Endometrial microvascular endothelial cells (primary cell): ENCODE measurements around the gene MYO15B. TPM values are rescaled to one million over a fixed set of nuclear protein-coding genes. Genes with fewer than 3 reads are reported as not detected.

Experiments
- in situ Hi-C: cut with HindIII; loops from 2 replicates; pipeline ENCODE4 v1.10.0; 2017; ENCODE audit warnings: low sequenced_read_pairs, low pct_unique_long_range_greater_than_20kb; ENCODE audit errors: inconsistent ontology term
- total RNA-seq: library from RNA; depleted of rRNA; stranded (reverse); fragments of >200 nt; gene quantifications from one replicate; pipeline ENCODE4 v1.2.3, GENCODE V29; 2015; ENCODE audit errors: inconsistent ontology term

Gene MYO15B
- total RNA-seq: under 0.01 TPM

GRCh38 chr17:75587675-75588595, at the start of gene MYO15B:
MYO15B (plus strand) TSS chr17:75587800; CDS start chr17:75588058, 258 bp downstream.
- in situ Hi-C loops: no loop called here

DNA sequence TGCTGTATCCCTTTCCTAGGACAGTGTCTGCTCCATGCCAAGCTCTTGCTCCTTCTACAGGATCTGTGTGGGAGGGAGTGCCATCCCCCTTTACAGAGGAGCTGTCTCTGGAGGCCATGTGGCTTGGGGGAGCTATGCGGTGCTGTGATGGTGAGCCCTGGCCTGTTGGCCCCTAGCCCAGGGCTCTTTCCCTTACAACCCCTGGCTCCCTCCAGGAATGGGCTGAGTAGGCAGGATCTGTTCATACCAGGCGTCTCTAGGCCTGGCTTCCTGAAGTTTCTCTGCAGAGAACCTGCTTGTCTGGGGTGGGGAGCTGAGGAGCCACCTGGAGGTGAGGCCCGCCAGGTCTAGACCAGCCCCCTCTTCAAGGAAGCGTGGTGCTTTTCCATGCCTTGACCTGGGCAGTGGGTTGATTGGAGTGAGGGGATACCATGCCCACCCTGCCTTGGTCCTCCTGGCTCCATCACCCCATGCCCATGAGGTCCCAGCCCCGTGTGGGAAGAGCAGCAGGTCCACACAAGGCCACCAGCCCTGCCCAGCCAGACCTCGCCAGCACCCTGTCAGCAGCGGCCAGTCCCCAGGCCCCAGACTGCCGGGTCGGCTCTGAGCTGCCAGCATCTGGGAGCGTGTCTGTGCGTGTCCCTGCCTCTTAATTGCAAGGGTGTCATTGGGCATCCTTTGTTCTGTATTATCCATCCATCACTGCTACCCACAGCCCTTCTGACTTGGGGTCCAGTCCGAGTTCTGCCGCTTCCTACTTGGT, 47.5 kb upstream of the MYO15B start:
- in situ Hi-C loops: no loop called here

DNA sequence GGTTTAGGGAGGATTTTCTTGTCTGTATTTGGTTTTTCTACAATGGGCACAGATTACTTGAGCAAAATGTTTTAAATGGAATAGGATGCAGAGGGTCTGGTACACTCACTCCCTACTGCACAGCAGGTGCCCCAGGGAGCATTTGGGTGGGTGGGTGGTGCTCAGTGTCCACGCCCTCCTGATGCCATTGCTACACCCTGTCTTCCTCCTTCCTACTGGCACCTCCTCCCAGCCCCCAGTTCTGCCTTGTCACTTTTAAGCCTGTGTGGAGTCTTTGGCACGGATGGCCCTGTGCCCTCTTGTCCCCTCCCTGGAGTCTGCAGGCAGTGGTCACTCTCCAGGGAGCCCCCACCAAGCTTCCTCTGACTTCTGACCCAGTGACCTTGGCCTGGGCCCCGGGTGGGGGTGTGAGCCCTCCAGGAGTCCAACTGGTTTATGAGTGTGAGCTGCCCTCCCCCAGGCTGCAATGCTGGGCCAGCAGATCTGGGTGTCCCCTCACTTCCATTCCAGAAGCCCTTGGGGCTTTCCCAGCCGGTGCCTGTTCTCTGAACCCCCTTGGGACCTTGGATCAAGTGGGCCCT, 46.6 kb upstream of the MYO15B start:
- in situ Hi-C loops: no loop called here

GRCh38 chr17:75542229-75542628, 45.4 kb upstream of the MYO15B start:
- in situ Hi-C loops: no loop called here

DNA sequence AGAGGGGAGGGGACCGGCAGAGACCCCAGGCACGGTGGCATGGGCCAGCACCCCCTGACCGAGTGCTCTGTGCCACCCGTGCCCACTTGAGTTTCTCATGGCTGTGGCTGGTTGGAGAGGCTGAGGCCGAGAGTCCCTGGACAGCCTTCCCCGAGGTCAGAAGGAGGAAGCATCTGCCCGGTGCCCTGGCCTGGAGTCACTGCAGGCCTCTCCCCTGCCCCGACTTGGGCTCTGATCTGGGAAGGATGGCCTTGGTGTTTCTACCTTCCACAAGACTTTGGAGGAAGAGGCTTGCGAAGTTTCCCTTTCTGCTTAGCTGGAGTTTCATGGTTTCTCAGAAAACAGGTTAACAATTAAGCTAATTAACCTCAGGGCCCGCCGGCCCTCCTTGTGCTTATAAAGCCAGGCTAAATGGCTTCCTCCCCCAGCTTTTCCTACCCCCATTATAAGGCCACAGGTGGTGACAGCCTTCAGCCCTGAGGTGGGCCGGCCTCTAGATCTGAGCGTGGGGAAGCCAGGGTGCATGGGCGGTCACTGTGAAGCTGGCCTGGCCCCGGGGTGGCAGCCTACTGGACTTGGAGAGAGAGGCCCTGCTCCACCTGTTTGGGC, 44.8 kb upstream of the MYO15B start:
- in situ Hi-C loops: no loop called here

DNA sequence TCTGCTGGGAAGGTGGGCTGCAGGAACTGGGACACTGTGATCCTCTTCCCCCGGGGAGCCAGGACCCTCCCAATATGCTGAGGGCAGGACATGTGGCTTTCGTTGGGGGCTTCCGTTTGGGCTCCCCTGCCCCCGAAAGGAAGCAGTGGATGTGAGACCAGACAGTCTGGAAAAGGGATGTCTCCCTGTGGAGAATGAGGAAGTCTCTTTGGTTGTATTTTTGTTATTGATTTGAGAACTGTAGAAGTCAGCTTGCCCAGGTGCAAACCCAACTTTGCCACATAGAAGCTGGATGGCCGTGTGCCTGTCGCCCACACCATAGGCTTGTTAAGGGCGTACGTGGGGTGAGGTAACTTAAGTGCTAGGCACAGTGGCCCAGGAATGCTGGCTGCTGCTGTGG, 43.4 kb upstream of the MYO15B start:
- in situ Hi-C loops: no loop called here

GRCh38 chr17:75546181-75546580, 41.4 kb upstream of the MYO15B start:
- in situ Hi-C loops: no loop called here

DNA sequence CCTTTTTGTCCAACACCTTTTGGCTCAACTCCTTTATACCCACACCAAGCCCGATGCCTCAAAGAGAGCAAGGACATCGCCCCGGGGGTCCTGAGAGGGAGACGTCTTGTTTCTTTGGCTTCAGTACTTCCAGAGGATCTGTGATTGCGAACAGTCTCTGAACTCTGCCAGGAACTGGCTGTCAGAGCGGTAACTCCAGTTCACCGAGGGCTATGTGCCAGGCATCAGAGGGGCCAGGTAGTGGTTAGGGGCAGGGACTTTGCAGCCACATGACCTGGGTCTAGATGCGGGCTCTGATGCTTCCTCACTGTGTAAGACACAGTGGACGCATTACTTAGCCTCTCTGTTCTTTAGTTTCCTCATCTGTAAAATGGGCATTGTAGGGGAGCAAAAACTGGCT, 40.5 kb upstream of the MYO15B start:
- in situ Hi-C loops: no loop called here

DNA sequence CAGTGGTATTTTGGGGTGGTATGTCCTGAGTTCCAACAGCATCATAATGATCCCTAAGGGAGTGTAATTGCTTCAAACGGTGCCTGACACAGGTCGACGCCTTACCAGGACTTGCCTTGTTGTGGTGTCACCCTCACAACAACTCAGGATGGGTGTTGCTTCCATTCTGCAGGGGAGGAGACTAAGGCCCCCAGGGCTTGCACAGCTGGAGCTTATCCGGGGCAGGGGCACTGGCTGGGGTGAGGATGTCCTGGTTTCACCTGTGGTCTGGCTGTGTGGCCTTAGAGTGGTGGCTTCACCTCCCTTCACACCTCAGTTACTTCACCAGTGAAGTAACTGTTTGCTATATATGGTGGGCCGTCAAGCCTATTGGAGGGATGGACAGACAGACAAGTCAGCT, 38.8 kb upstream of the MYO15B start:
- in situ Hi-C loops: no loop called here

GRCh38 chr17:75549246-75550138, 38.1 kb upstream of the MYO15B start:
- in situ Hi-C loops: no loop called here

GRCh38 chr17:75550139-75550465, 37.5 kb upstream of the MYO15B start:
- in situ Hi-C loops: no loop called here

- in situ Hi-C loops: no loop called here
Measured at GRCh38 chr17:75551266-75551665, 36.3 kb upstream of the MYO15B start.

DNA sequence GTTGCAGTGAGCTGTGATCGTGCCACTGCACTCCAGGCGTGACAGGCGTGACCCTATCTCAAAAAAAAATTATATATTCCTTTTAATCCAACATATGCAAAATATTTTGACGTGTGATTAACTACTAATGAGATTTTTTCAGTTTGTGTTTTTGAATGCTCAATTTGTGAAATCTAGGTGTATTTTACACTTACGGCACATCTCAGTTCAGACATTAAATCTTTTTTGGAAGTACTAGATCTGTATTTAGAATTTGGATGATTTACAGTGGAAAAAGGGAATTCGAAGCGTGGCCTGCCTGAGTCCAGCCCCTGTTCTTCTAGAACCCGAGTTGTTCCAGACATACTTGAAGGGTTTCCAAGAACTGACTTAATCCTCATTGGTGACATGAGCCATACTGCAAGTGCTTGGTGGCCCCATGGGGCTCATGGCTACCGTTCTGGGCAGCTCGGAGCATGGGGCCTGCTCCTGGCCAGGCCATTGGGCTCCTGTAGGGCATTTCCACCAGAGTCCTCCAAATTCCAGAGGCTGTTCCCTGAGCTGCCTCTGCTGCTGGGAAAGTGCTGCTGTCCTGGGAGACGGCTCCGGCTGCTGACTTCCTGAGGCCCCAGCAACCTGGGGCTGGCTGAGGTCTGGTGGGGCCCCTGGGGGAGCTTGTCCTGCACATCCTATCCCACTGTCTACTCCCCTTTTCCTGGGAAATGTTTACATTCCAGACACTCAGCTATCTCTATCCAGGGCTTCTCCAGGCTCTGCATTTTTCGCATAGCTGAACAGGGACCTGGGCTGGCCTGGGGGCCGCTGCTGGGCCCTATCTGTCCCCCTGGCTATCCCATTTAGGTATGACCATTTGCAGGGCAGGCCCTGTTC, 34.9 kb upstream of the MYO15B start:
- in situ Hi-C loops: no loop called here

- in situ Hi-C loops: no loop called here
Measured at GRCh38 chr17:75553295-75554110, 34.1 kb upstream of the MYO15B start.

DNA sequence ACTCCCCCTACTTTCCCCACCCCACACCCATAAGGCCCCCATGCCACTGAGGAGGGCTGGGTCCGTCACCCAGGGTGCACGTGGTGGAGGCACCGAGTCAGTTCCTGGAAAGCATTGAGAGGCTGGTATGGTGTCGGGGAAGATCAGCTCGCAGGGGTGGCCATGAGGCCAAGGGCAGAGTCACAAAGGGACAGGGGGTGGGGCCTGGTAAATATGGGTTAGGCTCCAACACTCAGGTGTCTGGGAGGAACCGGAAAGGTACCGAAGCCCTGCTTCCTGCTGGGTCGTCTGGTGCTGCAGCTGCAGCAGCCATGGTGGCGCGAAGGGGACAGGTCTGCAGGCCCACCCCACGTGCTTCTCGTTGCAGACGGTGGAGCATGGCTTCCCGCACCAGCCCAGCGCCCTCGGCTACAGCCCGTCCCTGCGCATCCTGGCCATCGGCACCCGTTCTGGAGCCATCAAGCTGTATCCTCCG, 31.9 kb upstream of the MYO15B start:
- in situ Hi-C loops: no loop called here

DNA sequence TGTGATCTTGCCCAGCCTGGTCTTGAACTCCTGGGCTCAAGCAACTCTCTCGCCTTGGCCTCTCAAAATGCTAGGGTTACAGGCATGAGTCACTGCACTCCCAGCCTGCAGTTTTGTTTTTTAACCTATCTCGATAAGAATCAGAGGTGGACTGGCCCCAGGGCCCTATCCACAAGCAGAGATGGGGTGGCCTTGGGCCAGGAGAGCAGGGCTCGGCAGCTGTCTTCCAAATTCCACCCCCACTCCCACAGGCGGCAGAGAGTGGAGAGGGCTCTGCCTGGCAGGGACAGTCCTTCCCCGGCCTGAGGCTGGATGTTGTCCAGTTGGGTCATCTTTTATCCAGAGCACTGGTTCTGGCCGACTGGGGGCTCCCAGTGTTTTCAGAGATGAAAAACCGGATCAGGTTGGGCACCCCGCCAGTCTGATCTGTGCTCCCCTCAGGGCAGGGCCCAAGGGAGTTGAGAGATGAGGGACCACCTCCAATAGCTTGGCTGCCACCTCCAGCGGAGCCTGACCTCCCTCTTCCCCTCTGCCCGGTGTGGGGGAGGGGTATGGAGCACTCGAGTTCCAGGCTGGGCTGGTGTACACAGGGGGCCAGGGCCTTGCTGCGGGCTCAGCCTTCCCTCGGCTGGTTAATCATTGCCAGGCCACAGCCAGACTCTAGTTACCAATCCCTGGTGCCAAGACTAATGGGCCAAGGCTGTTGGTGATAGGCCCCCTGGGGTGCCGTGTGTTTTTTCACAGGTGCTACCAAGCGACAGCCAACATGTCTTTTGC, 30.3 kb upstream of the MYO15B start:
- in situ Hi-C loops: no loop called here
